NCI-H2171 (cell line): Measurements from ENCODE around the gene IRF2.

Source experiments
- DNase-seq: peaks from one replicate; lab custom pipeline; 2025; lab: John Stamatoyannopoulos, UW

The IRF2 gene

GRCh38 chr4:184409502-184409901, 64.8 kb downstream of the IRF2 start:
- DNase-seq, result no peak

- no peak for DNase-seq
These were observed 65.7 kb downstream of the IRF2 start for GRCh38 chr4:184408684-184409081.

- no peak for DNase-seq
These were observed 66.2 kb downstream of the IRF2 start for GRCh38 chr4:184408021-184408683.

- DNase-seq, result no peak
These were observed 67.4 kb downstream of the IRF2 start for GRCh38 chr4:184406958-184407391.

- no peak for DNase-seq
These were observed 70.3 kb downstream of the IRF2 start for GRCh38 chr4:184404047-184404446.

GRCh38 chr4:184403384-184403781, 71.0 kb downstream of the IRF2 start:
- no peak for DNase-seq

- DNase-seq, result no peak
These were observed 71.5 kb downstream of the IRF2 start for GRCh38 chr4:184402740-184403383.

GRCh38 chr4:184402239-184402638, 72.1 kb downstream of the IRF2 start:
- DNase-seq, result no peak

- no peak for DNase-seq
These were observed 72.8 kb downstream of the IRF2 start for GRCh38 chr4:184401397-184402171.

- DNase-seq, result no peak
These were observed 73.5 kb downstream of the IRF2 start for GRCh38 chr4:184400891-184401290.

GRCh38 chr4:184400375-184400870, 73.9 kb downstream of the IRF2 start:
- no peak for DNase-seq

- no peak for DNase-seq
These were observed 74.8 kb downstream of the IRF2 start for GRCh38 chr4:184399512-184399908.

GRCh38 chr4:184398741-184399511, 75.4 kb downstream of the IRF2 start:
- no peak for DNase-seq

GRCh38 chr4:184397516-184398163, 76.7 kb downstream of the IRF2 start:
- DNase-seq, result no peak

- DNase-seq, result no peak
These were observed 77.5 kb downstream of the IRF2 start for GRCh38 chr4:184396570-184397515.

- no peak for DNase-seq
These were observed 78.4 kb downstream of the IRF2 start for GRCh38 chr4:184395971-184396391.

GRCh38 chr4:184395451-184395917, 78.9 kb downstream of the IRF2 start:
- DNase-seq, result no peak

GRCh38 chr4:184392748-184393559, 81.4 kb downstream of the IRF2 start:
- no peak for DNase-seq

- no peak for DNase-seq
These were observed 82.0 kb downstream of the IRF2 start for GRCh38 chr4:184392316-184392715.
